Stimulated activated CD4-positive, alpha-beta T cell treated with anti-CD3 and anti-CD28 coated beads, Interleukin-15, amount 100 ng/mL, for 1 hour (primary cell): ENCODE data around the gene TMEM178B.

Experiments used
- DNase-seq, 2 donors: peaks; one replicate each; pipeline ENCODE4 v3.0.0-alpha.2; 2020; ENCODE audit warnings: low read depth in 1 of 2, low spot score in 1 of 2

Gene TMEM178B

DNA sequence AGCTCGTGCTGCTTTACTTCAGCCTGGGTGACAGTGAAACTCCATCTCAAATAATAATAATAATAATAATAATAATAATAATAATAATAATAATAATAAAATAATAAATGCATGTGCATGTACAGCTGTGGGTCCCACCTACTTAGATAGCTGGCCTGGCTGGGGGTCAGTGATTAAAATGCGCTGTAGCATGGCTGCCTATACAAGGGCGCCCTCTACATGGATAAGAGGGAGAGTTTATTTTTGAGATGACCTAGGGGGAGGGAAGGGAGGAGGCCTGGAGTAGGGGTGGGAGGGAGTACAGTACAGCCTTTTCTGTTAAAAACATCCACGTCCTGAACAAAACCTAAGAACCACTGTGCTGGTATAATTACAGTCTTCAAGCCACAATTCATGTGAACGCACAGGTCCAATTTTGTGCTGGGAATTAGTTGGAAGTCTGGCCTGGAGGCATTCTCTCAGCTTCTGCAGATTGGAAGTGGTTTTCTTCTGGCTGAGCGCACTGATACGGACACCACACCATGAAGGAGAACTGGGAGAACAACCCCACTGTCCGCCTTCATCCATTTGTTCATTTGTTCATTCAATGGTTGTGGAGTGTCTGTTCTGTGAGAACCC is 146.5 kb downstream of the TMEM178B start:
- DNase-seq = no peak

DNA sequence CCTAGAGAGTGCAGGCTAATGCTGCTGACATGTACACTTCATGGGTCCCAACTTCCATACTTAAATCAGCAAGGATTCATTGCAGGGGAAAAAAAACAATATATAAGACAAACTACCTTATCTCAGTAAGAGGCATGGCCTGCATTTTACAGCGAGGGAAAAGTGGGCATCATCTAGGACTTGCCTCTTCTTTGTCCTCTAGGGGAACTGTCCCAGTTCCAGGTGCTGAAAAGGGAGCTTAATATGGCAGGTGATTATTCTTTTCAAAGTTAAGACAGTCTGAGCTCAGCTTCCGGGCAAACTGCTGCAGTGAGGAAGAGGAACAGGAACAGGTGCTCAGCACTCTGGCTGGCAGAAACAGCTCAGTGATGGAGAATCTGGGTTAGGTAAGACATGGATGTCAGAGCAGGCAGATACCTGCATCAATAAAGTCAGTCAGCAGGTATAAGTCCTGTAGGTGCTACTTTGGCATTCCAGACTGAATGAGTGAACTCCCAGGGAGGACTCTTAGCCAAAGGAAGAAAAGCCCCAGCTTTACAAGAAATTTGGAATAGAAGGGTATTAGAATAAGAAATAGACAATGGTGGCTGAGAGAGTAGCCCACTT is 147.2 kb downstream of the TMEM178B start:
- DNase-seq = no peak

DNA sequence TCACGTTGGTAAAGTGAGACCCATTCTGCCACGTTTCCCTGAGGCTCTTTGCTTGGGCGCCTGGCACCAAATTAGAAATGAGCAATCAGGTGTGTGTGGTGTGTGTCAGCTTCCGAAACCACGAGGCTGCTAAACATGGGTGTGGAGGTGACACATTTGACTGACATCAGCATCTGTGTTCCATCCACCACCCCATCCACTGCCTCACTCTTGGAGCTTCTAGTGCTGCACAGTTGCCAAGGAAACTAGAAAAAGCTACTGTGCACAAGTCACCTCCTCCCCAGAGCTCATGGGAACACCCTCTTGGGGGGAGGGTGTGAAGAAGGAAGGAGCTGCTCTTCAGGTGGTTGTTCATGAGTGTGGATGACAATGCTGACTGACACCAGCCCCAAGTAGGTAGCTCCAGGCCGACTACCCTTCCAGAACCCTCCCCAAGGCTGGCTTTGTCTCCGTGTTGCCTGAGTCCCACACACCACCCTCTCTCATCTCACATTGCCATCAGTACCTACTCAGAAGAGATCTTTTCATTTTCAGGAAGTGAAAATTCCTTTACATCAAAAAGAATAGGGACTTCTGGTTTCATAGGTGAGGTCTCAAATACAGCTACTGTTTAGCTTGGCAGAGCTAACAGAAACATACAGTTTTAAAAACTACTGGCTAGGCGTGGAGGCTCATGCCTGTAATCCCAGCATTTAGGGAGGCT is 152.2 kb downstream of the TMEM178B start:
- DNase-seq = no peak

DNA sequence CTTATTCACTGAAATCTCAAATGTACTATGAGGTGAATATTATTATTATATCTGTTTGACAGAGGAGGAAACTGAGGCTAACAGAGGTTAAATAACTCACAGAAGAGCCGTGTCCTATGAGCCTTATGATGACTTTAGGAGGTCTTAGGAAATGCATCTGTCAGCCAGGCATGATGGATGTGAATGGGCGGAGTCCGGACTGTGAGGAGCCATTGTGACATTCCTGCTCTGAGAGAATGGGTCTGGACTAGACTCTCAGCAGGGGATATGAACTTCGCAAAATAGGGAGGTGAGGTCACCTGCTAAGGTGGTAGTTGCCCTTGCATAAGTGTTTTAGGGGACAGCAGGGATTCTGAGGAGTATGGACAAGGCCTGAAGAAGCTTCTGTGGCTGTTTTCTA is 153.6 kb downstream of the TMEM178B start:
- no peak for DNase-seq

DNA sequence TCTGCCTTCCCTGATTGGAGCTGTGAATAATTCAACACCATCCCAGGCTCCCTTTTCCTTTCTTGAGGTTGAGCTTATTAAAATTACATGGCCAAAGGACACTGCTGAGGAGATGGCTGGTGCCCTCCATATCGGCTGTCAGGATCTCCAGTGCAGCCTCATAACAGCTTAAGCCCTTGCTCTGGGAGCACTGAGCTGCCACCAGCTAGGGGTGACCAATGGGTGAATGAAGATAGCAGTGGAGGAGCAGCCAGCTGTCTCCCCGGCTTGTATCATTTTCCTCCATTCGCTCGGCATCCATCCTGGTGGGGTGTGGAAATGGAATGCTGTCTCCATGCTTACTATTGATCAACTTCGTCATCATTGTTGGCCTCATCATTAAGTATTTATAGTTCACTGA is 154.6 kb downstream of the TMEM178B start:
- DNase-seq = no peak

DNA sequence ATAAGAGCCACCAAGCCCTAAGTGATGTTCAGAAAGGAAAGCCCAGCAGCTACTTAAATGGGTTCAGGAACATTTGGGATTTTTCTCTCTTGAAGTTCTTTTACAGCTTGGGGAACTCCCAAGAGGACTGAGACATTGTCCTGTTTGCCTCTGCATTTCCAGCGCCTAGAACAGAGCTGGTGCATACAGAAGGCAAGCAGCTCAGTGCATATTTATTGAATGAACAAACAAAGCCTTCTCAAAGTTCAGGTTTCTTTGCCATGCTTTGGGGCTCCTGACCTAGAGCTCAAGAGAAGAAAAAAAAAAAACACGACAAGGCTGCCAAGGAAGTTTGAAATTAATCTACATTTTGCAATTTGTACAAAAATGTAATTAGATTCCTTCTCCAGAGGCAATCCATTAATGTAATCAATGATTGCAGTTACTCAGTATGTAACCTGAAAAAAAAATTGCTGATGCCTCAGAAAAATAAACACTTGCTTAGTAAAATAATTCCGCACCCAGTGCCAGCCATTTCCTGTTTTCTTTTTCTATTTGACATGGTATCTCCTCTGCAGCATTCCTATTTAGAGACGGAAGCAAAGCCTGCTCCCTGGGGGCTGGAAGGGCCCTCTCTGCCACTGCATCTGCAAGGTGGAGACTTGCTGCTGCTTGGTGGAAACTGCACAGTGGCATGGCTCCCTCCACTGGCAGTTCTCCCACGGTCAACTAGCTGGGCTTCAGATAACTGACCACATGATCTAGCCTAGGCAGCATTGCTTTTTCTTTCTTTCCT is 157.3 kb downstream of the TMEM178B start:
- DNase-seq = no peak

DNA sequence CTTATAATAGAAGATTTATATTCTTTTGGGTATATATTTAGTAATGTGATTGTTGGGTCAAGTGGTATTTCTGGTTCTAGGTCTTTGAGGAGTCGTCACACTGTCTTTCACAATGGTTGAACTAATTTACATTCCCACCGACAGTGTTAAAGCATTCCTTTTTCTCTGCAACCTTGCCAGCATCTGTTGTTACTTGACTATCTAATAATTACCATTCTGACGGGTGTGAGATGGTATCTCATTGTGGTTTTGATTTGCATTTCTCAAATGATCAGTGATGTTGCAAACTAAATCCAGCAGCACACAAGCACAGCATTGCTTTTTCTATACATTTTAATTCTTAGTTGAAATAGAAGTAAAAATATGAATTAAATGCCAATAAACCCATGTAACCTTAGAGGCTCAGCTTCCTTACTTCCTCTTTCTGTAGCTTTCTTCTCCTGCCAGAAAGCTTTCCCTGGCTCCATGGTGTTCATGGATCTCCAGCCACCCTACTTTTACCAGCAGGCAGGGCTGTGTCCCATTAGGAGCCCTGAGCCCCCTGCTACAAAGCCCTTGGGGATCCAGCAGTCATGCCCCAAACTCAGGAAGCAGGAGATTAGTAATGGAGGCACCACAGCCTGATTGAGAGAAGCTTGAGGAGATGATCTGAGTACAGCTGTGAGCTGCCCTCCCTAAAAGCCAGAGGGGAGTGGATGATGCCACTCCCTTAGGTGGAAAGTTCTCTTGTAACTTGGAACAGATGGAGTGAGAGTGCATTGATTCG is 158.6 kb downstream of the TMEM178B start:
- no peak for DNase-seq

DNA sequence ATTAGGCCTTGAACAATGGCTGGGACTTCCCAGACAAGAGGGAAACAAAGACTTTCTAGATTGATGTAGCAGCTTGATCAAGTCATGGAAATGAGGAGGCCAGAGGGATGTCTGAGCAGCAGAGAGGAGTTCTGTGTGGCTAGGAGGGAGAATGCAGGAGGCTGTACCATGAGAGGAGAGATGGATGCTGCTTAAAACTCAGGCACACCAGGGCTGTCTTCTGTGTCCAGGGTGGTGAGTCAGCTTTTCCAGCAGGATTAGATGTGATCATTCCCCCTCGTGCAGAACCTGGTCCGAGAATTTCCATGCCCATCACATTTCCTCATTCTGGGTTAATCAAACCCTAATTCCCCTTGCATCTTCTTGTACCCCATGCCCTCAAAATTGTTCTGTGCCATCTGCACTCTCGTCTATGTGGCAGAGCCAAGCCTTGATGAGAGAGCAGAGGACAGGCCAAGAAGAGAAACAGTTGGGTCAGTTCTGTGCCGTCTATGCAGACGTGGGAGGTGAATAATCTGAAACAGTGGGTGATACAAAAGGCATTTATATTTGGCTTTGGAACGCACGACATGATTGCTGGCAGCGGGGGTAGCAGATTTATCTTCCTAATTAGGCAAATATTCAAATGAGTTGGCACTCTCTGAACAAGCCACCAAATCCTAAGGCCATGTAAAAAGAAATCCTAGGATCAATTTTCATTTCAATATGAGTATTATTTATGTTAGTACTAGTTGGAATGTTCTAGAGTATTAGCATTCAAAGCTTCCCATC is 160.7 kb downstream of the TMEM178B start:
- no peak for DNase-seq

DNA sequence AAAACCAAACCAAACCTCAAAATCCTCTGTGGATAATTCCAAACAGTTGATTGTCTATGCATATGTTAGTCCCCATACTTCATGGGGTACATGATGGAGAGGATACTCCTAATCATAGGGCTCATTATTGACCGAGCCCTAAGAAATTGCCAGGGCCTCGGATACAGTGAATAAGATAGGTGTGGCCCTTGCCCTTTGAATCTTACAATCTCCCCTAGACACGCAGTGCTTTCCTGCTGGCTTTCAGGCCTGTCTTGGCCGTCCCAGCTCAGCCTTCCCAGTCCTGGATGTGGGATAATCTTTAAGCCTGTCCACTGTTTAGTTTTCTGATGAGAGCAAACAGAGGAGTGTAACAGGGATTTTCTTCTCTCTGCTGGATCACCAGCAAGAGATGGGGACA is 161.8 kb downstream of the TMEM178B start:
- DNase-seq = no peak

DNA sequence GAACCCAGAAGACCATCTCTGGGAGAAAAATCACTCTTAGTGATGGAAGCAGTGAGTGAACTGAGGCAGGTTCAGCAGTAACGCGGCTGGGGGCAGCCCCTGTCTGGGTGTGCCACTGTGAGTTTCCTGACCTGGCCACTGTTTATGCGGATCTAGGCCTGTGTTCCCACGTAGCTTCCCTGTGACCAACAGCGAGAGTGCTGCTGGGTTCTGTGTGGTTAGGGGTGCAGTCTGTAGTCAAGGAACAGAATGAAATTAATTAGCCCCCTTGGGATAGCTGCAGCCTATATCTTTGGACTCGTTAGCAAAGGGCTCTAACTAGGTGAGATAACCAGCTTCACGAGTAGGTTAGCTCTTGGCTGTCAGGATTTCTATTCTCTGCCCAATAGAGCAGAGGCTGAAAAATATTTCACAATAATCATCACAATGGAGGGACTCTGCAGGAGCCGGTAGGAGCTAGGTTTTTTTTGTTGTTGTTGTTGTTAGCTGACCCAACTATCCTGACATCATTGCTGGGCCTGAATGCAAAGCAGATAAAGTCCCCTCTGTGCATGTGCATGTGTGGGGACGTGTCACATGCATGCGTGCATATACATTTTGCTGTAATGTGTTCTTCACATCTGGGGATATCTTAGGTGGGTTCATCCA is 164.9 kb downstream of the TMEM178B start:
- DNase-seq = no peak

DNA sequence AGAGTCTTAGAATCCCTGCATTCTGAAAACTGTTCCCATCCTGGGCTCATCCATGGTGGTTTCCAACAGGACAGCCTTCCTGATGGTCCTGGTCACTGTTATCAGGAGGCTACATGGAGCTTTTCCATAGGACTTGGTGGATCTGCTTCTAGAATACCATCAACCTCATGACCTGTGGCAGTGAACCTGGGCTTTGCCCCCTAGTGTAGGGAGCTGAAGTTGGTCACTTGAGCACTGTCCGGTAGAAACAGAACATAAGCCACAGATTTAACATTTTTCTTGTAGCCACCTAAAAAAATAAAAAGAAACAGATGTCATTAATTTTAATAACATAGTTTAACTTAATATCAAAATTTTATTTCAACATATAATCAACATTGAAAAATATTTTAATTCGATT is 165.8 kb downstream of the TMEM178B start:
- DNase-seq = no peak

DNA sequence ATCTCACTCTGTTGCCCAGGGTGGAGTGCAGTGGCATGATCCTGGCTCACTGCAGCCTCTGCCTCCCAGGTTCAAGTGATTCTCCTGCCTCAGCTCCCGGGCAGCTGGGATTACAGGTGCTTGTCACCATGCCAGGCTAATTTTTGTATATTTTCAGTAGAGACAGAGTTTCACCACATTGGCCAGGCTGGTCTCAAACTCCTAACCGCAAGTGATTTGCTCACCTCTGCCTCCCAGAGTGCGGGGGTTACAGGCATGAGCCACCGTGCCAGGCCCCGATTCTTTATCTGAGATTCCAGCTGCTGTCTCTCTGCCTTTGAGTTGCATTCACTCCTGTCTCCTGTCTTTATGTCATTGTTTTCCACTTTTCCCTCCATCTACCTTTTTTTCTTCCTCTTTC is 168.7 kb downstream of the TMEM178B start:
- no peak for DNase-seq

DNA sequence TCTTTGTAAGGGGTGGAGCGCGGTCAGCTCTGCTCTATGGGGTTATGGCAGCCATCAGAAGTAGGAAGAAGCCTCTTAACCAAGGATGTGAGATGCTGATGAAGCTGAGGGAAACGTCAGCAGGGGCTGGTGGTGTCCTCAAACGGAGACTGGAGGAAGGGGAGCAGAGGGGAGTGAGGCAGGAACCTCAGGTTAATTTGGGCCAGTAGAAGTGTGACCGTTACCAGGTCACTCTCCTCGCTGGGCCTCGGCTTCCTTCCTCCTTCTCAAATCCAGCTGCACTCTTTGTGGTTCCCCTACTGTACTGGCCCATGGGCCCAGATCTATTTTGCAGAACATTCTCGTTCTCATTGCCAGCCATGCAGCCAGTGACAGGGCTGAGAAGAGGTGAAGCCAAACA is 169.5 kb downstream of the TMEM178B start:
- DNase-seq = no peak

DNA sequence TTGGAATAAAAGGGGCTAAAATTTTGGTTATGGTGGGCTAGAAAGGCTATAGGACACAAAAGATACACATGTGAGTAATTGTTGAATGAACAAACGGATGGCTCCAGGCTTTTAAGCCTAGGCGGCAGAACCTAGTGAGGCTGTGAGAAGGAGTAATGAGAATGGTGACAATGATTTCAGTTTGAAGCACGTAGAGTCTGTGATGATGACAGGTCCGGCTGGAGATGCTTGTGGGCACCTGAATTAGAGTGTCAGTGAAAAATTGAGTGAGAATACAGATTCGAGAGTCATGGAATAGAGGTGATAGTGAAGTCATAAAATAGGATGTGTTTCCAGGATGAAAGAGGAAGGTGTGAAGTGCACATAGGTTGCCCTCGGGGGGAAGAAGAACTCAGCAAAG is 170.6 kb downstream of the TMEM178B start:
- DNase-seq = no peak

DNA sequence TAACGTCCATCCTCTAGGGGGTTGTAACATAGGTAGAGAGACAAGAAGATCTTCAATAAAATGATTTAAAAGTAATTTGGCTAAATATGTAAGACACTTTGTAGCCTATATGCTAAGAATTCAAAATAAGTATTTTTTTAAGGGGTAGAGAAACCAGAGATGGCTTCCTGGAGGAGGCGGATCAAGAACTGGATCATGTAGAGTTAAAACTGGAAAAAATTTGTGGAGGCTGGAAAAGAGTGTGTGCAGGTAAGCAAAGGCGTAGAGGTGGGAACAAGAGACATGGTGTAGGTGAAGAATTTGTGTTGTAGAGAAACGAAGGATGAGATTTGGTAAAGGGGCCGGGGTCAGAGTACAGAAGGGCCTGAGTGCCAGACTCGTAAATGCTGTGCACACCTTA is 172.6 kb downstream of the TMEM178B start:
- DNase-seq = no peak

DNA sequence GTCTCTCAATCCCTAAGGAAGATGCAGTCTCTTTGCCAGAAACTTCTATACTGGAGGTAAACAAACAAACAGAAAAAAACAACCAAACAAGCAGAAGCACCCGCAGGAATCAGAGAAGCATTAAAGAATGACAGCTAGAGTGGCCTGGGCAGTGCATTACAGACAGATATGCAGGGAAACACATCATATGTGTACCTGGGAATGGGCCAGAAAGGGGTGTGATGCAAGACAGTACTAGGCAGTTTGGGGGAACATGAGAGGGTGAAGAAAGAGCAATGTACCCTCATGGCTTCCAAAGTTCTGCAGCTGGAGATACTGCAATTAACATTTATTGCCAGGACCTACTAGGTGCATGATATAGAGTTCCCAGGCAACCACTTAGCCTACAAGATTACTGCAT is 177.3 kb downstream of the TMEM178B start:
- no peak for DNase-seq

DNA sequence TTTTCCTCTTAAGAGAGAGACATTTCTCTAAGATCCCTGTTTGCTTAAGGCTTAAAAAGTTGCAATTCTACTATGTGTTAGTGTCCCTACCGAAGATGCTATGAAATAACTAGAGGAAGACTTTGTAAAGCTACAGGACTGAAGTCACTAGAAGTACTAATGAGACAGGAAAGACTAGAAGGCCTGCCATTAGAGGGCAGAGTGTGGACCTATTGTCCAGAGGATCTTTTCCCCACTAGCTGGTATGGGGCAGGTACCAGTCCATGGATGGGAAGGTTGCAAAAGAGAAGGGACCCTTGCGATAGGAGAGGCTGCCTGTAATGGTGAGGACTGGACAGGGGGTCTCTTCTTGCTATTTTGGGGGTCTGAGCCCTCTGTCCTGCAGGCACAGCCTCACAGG is 178.1 kb downstream of the TMEM178B start:
- no peak for DNase-seq

DNA sequence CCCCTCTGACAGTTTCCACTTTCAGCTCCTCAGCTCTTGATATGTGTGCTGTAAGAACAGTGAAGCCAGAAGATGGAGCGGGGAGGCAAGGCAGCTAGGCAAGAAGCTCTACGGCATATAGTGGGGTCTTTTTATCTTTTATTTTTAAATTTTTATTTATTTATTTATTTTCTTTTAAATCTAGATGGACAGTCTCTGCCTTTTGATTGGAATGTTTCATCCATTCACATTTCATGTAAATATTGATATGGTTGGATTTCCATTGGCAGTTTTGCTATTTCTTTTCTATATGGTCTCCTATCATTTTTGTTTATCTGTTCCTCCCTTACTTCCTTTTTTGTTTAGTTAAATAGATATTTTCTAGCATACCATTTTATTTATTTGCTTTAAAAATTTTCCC is 183.7 kb downstream of the TMEM178B start:
- no peak for DNase-seq

DNA sequence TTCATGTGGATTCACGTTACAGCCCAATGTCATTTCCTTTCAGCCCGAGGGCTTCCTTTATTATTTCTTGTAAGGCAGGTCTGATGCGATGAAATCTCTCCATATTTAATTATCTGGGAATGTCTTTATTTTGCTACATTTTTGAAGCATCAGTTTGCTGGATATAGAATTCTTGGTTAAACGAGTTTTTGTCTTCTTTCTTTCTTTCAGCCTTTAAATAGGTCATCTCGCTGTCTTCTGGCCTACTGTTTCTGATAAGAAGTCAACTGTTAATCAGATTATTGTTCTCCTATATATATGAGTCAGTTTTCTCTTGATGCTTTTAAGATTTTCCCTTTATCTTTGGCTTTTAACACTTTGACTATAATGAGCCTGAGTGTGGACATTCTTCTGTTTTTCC is 184.7 kb downstream of the TMEM178B start:
- DNase-seq = no peak
